CD14-positive monocyte (primary cell): ENCODE results near the gene PDGFD. TPM values are rescaled to one million over a fixed set of nuclear protein-coding genes. Genes with fewer than 3 reads are reported as not detected.

Experiments used
- DNase-seq, 3 donors: peaks; one replicate each; pipeline ENCODE4 v3.0.0-alpha.2; 2011 to 2022
- H2AFZ ChIP-seq: 2 replicates; pipeline ENCODE4 v1.6.0; 2012; ENCODE audit warnings: mild to moderate bottlenecking, low read depth, low read length, inconsistent platforms; ENCODE audit not compliant: insufficient read depth, poor library complexity, severe bottlenecking
- H3K27ac ChIP-seq, 2 donors: 1 replicate in 1 of 2; 2 replicates in 1 of 2; pipeline ENCODE4 v1.5.1; 2012 to 2013; ENCODE audit warnings: low read length in 2 of 2, control low read depth in 1 of 2, inconsistent platforms in 1 of 2, low read depth in 1 of 2, mild to moderate bottlenecking in 1 of 2
- H3K27me3 ChIP-seq, 2 donors: one replicate each; pipeline versions ENCODE4 v1.6.0 to v1.6.1; 2011 to 2013; ENCODE audit warnings: low read length in 2 of 2; ENCODE audit not compliant: control insufficient read depth in 2 of 2, insufficient read depth in 2 of 2
- H3K36me3 ChIP-seq, 2 donors: replicated peaks in 1 of 2; 1 replicate in 1 of 2; 2 replicates in 1 of 2; pipeline versions ENCODE4 v1.5.1 to v1.6.1; 2012 to 2013; ENCODE audit warnings: low read length in 2 of 2, control low read depth in 1 of 2, inconsistent platforms in 1 of 2, mild to moderate bottlenecking in 1 of 2; ENCODE audit not compliant: insufficient read depth in 2 of 2, control insufficient read depth in 1 of 2
- H3K4me1 ChIP-seq, 2 donors: 1 replicate in 1 of 2; 2 replicates in 1 of 2; pipeline versions ENCODE4 v1.5.1 to v1.6.1; 2012 to 2013; ENCODE audit warnings: low read length in 2 of 2, control low read depth in 1 of 2, inconsistent platforms in 1 of 2, mild to moderate bottlenecking in 1 of 2, moderate library complexity in 1 of 2; ENCODE audit not compliant: insufficient read depth in 2 of 2, control insufficient read depth in 1 of 2
- H3K4me2 ChIP-seq: replicated peaks from 2 replicates; pipeline ENCODE3; 2012; ENCODE audit warnings: low read length, moderate library complexity, mild to moderate bottlenecking; ENCODE audit not compliant: poor library complexity, severe bottlenecking; ENCODE audit errors: extremely low read depth
- H3K4me3 ChIP-seq, 3 experiments: fragments of 200-600 bp in 1 of 3; sonication (generic) in 1 of 3; replicated peaks in 1 of 3; 1 replicate in 2 of 3; 2 replicates in 1 of 3; pipeline ENCODE4 v1.5.1; 2011 to 2013; ENCODE audit warnings: low read length in 3 of 3, mild to moderate bottlenecking in 3 of 3, control low read depth in 2 of 3, low read depth in 2 of 3, inconsistent platforms in 1 of 3, moderate library complexity in 1 of 3
- H3K79me2 ChIP-seq: 2 replicates; pipeline ENCODE4 v1.6.0; 2012; ENCODE audit warnings: mild to moderate bottlenecking, control low read depth, inconsistent platforms, low read length, moderate library complexity; ENCODE audit not compliant: insufficient read depth
- H3K9ac ChIP-seq: 2 replicates; pipeline ENCODE4 v1.6.0; 2017; ENCODE audit warnings: low read length, mild to moderate bottlenecking; ENCODE audit not compliant: insufficient read depth, poor library complexity, severe bottlenecking
- H3K9me3 ChIP-seq, 2 donors: replicated peaks in 1 of 2; 1 replicate in 1 of 2; 2 replicates in 1 of 2; pipeline versions ENCODE4 v1.5.1 to v1.6.1; 2012 to 2013; ENCODE audit warnings: low read length in 2 of 2, control low read depth in 1 of 2; ENCODE audit not compliant: control insufficient read depth in 1 of 2, insufficient read depth in 1 of 2
- H4K20me1 ChIP-seq: 2 replicates; pipeline ENCODE4 v1.6.0; 2012; ENCODE audit warnings: mild to moderate bottlenecking, low read length, control low read depth, moderate library complexity; ENCODE audit not compliant: insufficient read depth
- H3K27ac Mint-ChIP-seq, 7 donors: one replicate each; pipeline ENCODE4 v1.8.0; 2020; ENCODE audit warnings: mild to moderate bottlenecking in 7 of 7, mixed read lengths in 7 of 7, moderate library complexity in 6 of 7, inconsistent platforms in 2 of 7
- H3K27me3 Mint-ChIP-seq, 3 donors: one replicate each; pipeline ENCODE4 v1.8.0; 2021 to 2022; ENCODE audit warnings: low read depth in 3 of 3, mild to moderate bottlenecking in 3 of 3, mixed read lengths in 3 of 3, moderate library complexity in 3 of 3, inconsistent platforms in 1 of 3
- H3K36me3 Mint-ChIP-seq, 2 donors: one replicate each; pipeline ENCODE4 v1.8.0; 2020; ENCODE audit warnings: mixed read lengths in 2 of 2, inconsistent platforms in 1 of 2, mild to moderate bottlenecking in 1 of 2
- H3K4me1 Mint-ChIP-seq: one replicate; pipeline ENCODE4 v1.8.0; 2020; ENCODE audit warnings: mild to moderate bottlenecking, mixed read lengths
- H3K4me3 Mint-ChIP-seq, 2 donors: one replicate each; pipeline ENCODE4 v1.8.0; 2020; ENCODE audit warnings: mild to moderate bottlenecking in 2 of 2, mixed read lengths in 2 of 2, moderate library complexity in 1 of 2
- H3K9me3 Mint-ChIP-seq, 7 donors: one replicate each; pipeline ENCODE4 v1.8.0; 2020 to 2022; ENCODE audit warnings: mixed read lengths in 7 of 7, mild to moderate bottlenecking in 6 of 7, moderate library complexity in 6 of 7, inconsistent platforms in 2 of 7
- WGBS: methylation state at CpG from one replicate; pipeline ENCODE4 v1.1.5; 2013; ENCODE audit warnings: missing lambda C conversion rate; ENCODE audit not compliant: insufficient coverage; 5-methylcytosine and 5-hydroxymethylcytosine counted together
- intact Hi-C, 2 donors: fragments of 100-400 bp; cut with micrococcal nuclease; formaldehyde crosslinking; loops; one replicate each; pipeline versions ENCODE4 v1.15.0 to v1.15.1; 2023
- polyA plus RNA-seq, 3 donors: library from polyadenylated mRNA; depleted of rRNA in 1 of 3; unstranded in 2 of 3; stranded (reverse) in 1 of 3; fragments of 300-500 nt in 2 of 3; fragments of >200 nt in 1 of 3; fragmentation: Illumina TruSeq in 2 of 3; gene quantifications; 1 replicate in 2 of 3; 2 replicates in 1 of 3; pipeline ENCODE4 v1.2.3, GENCODE V29; 2012 to 2021
- TF ChIP-seq, protein P1 (sequence below): fragments of 200-600 bp; IDR thresholded peaks from one replicate; pipeline ENCODE4 v1.8.0; 2022; ENCODE audit warnings: antibody characterized with exemption, mild to moderate bottlenecking

Gene PDGFD
- polyA plus RNA-seq, 3 donors: 0.05 to 0.15 TPM; not detected in 1

DNA sequence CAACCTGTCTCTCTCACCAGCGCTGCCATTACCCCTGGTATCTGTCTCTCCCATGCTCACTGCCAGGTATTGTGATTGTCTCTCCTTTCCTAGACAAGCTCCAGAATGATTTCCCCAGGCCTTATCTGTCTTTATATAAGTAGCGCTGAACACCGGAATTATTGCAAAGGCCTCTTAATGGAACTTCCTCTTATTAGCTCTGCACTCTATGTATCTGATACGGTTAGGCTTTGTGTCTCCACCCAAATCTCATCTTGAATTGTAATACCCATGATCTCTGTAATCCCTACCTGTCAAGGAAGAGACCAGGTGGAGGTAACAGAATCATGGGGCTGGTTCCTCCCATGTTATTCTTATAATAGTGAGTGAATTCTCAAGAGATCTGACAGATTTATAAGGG is 88.2 kb downstream of the PDGFD start:
- H3K27me3 Mint-ChIP-seq: peaks cover 0 to 2% (median 2%) of the 10 kb centered on the region in 3 donors
- Histone ChIP-seq H2AFZ (no peak overlapping the region), H3K4me1 (peaks cover 36 to 41% of the 10 kb centered on the region in 2 donors), H3K9ac (no peak overlapping the region), H3K27me3 (no peaks in the 10 kb centered on the region), H3K9me3 (no peaks in the 10 kb centered on the region), H3K4me2 (peak overlapping the region; percentile 22), H3K79me2 (no peaks in the 10 kb centered on the region), H3K36me3 (no peaks in the 10 kb centered on the region), H3K27ac (peak overlapping the region in 1 of 2 donors; percentile 47), H3K4me3 (peak overlapping the region in 1 of 3 experiments; percentile 17), H4K20me1 (no peaks in the 10 kb centered on the region)
- DNase-seq: peak in 2 of 3 donors; percentile 41 to 62
- H3K4me1 Mint-ChIP-seq: peaks cover 35% of the 10 kb centered on the region
- TF ChIP-seq, protein P1, sequence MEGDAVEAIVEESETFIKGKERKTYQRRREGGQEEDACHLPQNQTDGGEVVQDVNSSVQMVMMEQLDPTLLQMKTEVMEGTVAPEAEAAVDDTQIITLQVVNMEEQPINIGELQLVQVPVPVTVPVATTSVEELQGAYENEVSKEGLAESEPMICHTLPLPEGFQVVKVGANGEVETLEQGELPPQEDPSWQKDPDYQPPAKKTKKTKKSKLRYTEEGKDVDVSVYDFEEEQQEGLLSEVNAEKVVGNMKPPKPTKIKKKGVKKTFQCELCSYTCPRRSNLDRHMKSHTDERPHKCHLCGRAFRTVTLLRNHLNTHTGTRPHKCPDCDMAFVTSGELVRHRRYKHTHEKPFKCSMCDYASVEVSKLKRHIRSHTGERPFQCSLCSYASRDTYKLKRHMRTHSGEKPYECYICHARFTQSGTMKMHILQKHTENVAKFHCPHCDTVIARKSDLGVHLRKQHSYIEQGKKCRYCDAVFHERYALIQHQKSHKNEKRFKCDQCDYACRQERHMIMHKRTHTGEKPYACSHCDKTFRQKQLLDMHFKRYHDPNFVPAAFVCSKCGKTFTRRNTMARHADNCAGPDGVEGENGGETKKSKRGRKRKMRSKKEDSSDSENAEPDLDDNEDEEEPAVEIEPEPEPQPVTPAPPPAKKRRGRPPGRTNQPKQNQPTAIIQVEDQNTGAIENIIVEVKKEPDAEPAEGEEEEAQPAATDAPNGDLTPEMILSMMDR: no peak
- intact Hi-C loops: no loop called here
- H3K27ac Mint-ChIP-seq: peak overlapping the region; percentile 58 to 90 (median 77)
- 100% methylated on average over 1 of the region's 4 CpGs for WGBS
- H3K36me3 Mint-ChIP-seq: no peaks in the 10 kb centered on the region
- H3K4me3 Mint-ChIP-seq: peak overlapping the region in 1 of 2 donors; percentile 65
- peaks cover 0 to 5% (median 0%) of the 10 kb centered on the region in 7 donors for H3K9me3 Mint-ChIP-seq

DNA sequence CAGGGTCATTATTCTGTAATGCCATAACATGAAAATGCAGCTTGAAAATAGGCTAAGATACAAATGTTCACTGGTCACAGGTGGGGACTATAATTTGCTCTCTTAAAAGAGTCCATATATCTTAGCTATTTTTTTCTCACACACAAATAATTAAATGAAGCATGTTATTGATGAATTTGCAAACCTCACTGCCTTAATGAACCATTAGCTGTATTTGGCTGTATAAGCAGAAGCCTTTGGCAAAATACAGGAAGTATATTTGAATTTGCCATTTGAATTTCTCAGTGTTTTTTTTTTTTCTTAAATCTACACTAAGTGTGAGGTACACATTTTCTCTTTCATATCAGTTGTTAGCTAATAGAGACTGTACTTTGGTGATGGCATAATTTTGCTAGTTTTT is 88.9 kb downstream of the PDGFD start:
- H3K36me3 Mint-ChIP-seq: no peaks in the 10 kb centered on the region
- Histone ChIP-seq H3K79me2 (no peaks in the 10 kb centered on the region), H3K4me1 (peaks cover 36 to 41% of the 10 kb centered on the region in 2 donors)

More for the DNA sequence above, 88.9 kb downstream of the PDGFD start:
- Mint-ChIP-seq H3K9me3 (peaks cover 0 to 5% (median 0%) of the 10 kb centered on the region in 7 donors), H3K27ac (peak overlapping the region in 6 of 7 donors; percentile 58 to 90 (median 77)), H3K4me1 (peaks cover 35% of the 10 kb centered on the region), H3K27me3 (peaks cover 0 to 2% (median 2%) of the 10 kb centered on the region in 3 donors), H3K4me3 (no peak overlapping the region)
- DNase-seq: peak in 1 of 3 donors; percentile 16
- no peaks in the 10 kb centered on the region for H3K9me3 ChIP-seq
- H4K20me1 ChIP-seq: no peaks in the 10 kb centered on the region
- H3K4me2 ChIP-seq: peak overlapping the region; percentile 22
- no peak overlapping the region for H3K9ac ChIP-seq
- intact Hi-C loops: no loop called here
- H2AFZ ChIP-seq: no peak overlapping the region
- TF ChIP-seq, protein P1: no peak
- H3K27ac ChIP-seq: peak overlapping the region in 1 of 2 donors; percentile 47
- no peaks in the 10 kb centered on the region for H3K27me3 ChIP-seq
- no peaks in the 10 kb centered on the region for H3K36me3 ChIP-seq
- peak overlapping the region in 1 of 3 experiments; percentile 17 for H3K4me3 ChIP-seq
